Right forelimb (tissue), 1 donor: Measurements from ENCODE around the gene RIPOR3.
A peak's percentile ranks its signal among the peaks of the same experiment; 100 is the strongest.
"Not testable (repeated sequence)": the region's sequence is repeated elsewhere in the genome, so short reads cannot be mapped to it uniquely, and the experiment has no call there.

Experiments
- DNase-seq: peaks from one replicate; pipeline ENCODE4 v3.0.0-alpha.2; 2018

The RIPOR3 gene

DNA sequence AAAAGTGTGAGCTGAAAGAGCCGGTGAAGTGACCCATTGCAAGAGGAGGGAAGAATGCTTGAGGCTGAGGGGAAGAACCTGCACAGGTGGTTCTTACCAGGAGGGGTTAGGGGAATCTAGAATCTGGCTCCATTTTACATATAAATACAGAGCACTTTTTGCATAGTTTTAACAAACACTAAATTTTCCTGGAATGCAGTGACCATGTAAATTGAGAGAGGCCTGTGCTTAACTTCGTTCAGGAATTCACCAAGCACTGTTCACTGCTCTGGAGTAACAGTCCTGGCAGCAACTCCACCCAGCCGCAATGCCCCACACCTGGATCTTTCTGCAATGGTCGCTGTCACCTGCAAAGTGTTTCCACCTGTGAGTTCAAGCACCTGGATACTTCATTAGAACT, 13.2 kb upstream of the RIPOR3 start:
- no peak for DNase-seq

DNA sequence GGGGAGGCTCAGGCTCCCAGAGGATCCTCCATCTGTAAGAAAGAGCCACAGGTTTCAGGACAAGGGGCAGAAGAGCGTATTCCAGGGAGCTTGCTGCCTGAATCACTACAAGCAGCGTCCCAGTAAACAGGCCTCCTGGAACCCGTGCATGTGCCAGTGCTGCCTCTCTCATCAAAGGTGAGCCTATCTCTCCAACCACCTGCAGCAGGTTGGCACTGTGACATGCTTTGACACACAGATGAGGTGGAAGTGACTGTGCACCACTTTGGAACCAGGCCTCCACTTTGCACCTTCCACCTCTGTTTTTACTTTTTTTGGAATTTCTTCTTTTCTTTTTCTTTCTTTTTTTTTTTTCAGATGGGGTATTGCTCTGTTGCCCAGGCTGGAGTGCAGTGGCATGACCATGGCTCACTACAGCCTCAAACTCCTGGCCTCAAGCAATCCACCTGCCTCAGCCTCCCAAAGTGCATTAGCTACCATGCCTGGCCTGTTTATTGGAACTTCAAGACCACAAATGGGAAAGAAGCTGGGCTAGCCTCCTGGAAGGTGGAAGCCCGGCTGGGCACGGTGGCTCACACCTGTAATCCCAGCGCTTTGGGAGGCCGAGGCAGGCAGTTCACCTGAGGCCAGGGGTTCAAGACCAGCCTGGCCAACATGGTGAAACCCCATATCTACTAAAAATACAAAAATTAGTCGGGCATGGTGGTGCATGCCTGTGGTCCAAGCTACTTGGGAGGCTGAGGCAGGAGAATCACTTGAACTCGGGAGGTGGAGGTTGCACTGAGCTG, 12.5 kb upstream of the RIPOR3 start:
- DNase-seq = not testable (repeated sequence)

DNA sequence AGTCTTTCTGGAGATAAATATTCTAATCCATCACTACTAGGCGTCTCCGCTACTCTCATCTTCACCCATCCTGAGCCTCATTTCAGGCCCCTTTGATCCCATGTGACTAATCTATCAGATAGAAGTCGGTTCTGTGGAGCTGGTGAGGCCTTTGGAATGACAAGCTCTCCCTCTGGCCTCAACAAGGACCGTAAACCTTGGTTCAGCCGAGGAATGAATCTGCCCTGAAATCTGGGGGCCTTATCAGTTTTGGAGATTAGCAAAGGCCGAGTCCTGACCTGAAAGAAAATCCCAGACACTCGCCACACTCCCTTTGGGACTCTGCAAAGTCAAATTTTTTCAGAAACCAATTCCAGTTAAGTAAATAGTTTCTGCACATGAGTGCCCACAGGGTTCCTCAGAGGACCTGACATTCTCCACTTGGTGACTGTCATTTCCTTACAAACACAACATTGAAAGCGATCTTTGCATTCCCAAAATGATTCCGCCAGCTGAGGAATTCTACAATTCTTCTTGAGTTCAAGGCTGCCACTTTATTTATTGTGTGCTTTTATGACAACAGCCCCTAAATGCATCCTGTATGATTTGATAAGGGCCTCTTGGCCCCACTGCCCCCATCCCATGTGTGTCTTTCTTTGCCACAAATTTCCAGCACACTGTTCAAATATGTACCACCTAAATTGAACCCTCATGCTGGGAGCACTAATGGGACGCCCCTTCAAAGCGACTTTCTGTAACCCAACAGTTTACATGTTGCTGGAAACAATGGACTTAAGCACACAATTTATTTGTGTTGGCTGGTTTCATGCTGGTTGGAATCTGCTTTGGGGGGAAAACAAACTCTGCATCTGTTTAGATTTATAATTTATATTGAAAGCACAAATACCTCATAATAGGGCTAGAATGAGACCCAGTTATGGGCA, 10.0 kb upstream of the RIPOR3 start:
- DNase-seq = no peak

GRCh38 chr20:50699688-50700087, 8.3 kb upstream of the RIPOR3 start:
- DNase-seq = no peak

DNA sequence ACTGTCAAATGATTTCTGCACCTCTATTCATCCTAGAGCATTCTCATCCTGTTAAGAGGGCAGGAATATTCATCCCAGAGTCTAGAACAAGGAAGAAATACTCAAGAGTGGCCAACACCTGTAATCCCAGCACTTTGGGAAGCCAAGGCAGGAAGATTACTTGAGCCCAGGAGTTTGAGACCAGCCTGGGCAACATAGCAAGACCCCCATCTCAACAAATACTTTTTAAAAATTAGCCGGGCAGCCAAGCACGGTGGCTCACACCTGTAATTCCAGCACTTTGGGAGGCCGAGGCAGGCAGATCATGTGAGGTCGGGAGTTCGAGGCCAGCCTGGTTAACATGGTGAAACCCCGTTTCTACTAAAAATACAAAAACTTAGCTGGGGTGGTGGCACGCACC, 6.9 kb upstream of the RIPOR3 start:
- DNase-seq = not testable (repeated sequence)

DNA sequence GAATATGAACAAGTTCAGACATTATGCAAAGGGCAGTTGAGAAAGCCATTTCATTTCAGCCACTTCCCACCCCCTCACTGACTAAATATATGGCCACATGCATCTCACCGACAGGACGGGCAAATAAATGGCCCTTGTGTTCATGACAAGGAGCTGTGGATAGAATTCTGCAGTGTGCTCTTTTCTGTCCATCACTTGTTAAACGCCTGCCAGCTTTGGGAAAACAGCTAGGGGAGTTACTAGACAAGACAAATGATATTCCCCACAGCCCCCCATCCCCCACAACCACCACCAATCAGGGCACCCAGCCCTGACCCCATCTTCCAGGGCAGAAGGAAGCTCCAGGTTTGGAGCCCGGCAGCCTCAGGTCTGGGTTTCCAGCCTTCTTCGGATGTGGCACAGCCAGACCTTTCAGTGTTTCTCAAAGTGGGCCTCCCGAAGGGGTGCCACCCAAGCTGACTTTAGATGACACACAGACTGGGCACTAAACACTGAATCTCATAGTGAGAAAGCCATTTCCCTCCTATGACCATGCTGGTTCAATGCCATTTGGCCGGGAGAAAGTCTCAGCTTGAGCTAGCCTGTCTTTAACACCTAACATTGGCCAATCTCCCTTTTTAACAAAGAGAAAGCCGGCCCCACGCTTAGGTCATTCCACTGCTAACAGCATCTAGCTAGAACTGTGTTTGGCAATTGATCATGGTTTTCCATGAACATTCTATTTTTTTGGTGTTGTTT, 4.0 kb upstream of the RIPOR3 start:
- peak; percentile 78 for DNase-seq

DNA sequence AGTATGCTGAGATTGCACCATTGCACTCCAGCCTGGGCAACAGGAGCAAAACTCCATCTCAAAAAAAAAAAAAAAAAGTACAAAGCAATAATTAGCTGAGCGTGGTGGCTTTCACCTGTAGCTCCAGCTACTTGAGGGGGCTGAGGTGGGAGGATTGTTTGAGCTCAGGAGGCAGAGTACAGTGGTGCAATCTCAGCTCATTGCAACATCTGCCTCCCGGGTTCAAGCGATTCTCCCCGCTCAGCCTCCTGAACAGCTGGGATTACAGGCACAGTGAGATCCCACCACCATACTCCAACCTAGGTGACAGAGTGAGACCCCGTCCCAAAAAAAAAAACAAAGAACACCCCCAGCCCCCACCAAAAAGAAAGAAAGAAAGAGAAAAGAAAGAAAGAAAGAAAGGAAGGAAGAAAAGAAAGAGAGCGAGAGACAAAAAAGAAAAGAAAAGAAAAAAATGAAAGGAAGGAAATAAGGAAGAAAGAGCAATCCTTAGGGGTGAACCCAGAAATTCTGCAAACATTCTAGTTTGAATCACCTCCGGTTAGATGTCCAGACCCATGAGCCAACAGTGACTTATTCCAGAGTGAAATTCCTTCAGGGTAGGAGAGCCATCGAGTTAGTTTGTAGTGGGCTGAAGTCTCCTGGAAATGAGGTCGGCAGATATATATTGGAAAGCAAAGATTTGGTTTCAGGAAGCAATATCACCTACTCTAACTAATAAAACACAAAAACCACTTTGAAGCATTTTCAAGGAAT, 3.2 kb upstream of the RIPOR3 start:
- no peak for DNase-seq

DNA sequence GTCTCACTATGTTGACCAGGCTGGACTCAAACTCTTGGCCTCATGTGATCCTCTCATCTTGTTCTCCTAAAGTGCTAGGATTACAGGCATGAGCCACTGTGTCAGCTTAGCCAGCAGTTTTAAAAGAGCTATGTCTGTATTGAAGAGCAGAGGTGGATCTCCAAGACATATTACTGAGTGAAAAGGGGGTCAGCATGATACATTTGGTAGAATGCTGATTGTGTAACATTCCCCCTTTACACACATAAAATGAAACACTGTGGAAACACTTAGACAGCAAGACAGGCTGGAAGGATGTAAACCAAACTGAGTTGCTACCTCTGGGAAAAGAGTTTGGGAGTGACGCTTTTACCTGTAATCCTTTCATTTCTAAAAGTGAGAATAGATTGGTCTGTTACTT, 1.7 kb upstream of the RIPOR3 start:
- no peak for DNase-seq

- DNase-seq = no peak
Measured at GRCh38 chr20:50692552-50692933, 1.2 kb upstream of the RIPOR3 start.

DNA sequence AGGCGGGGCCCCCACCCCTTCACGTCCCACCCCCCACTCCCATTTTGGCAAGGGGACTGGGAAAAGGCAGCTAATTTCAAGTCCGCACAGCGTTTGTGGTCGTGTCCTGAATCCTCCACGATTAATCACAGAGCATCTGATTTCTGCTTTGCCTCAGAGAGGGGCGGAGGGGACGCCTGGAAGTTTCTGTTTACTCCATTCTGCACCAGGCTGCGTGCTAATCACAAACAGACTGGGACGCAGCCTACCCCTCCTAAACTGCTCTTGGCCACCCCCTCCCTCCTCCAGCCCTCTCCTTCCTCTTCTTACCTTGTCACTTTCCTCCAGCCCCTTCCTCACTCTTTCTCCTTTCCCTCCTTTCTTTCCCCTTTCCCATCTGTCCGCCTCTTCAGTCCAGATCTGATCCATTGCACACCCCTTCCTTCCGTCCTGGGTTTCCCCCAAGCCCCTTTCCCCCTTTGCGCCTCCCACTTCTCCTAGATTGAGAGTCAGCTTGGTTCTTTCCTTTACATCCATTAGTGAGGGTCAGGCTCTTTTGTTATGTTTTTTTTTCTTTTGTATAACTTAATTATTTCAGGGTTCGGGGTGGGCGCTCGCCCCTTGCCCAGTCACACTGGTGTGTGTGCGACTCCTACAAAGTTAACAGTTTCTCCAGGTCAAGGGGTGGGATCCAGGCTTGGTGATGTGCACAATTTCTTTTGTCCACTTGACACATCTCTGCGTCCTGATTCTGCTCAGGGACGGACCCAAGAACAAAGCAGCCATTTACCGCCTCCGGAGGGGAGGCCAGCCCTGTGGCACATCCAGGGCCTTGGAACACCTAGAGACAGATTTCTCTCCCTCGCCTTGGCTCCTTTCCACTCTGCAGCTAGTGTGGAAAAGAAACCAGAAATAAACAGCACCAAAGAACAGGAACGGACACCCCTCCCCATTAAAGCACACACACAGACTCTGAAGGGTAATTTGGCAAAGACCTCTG, 520 bp upstream of the RIPOR3 start:
- peak; percentile 68 for DNase-seq

- DNase-seq = no peak
Measured at GRCh38 chr20:50689864-50690649, 1.3 kb downstream of the RIPOR3 start.

- DNase-seq = no peak
Measured at GRCh38 chr20:50688256-50688975, 2.9 kb downstream of the RIPOR3 start.

- peak; percentile 74 for DNase-seq
Measured at GRCh38 chr20:50686821-50687220, 4.5 kb downstream of the RIPOR3 start.

DNA sequence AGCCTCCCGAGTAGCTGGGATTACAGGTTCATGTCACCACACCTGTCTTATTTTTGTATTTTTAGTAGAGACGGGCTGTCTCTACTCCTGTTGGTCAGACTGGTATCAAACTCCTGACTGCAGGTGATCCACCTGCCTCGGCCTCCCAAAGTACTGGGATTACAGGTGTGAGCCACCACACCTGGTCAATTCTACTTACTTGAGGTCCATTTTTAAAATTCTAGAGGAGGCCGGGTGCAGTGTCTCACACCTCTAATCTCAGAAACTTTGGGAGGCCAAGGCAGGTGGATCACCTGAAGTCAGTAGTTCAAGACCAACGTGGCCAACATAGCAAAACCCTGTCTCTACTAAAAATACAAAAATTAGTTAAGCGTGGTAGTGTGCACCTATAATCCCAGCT, 7.8 kb downstream of the RIPOR3 start:
- no peak for DNase-seq

GRCh38 chr20:50682947-50683530, 8.3 kb downstream of the RIPOR3 start:
- DNase-seq = no peak

DNA sequence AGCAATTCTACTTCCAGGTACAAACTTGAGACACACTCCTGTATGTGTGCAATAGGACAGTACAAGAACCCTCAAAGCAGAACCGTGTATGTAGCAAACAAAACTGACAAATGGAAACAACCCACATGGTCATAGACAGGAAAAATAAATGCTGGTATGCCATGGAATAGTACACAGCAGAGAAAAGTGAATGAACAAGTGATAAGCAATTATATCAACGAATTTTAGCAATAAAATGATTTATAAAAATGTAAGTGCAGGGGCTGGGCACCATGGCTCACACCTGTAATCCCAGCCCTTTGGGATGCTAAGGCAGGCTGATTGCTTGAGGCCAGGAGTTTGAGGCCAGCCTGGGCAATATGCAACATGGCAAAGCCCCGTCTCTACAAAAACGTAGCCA, 9.3 kb downstream of the RIPOR3 start:
- no peak for DNase-seq

GRCh38 chr20:50681359-50682064, 9.8 kb downstream of the RIPOR3 start:
- no peak for DNase-seq

DNA sequence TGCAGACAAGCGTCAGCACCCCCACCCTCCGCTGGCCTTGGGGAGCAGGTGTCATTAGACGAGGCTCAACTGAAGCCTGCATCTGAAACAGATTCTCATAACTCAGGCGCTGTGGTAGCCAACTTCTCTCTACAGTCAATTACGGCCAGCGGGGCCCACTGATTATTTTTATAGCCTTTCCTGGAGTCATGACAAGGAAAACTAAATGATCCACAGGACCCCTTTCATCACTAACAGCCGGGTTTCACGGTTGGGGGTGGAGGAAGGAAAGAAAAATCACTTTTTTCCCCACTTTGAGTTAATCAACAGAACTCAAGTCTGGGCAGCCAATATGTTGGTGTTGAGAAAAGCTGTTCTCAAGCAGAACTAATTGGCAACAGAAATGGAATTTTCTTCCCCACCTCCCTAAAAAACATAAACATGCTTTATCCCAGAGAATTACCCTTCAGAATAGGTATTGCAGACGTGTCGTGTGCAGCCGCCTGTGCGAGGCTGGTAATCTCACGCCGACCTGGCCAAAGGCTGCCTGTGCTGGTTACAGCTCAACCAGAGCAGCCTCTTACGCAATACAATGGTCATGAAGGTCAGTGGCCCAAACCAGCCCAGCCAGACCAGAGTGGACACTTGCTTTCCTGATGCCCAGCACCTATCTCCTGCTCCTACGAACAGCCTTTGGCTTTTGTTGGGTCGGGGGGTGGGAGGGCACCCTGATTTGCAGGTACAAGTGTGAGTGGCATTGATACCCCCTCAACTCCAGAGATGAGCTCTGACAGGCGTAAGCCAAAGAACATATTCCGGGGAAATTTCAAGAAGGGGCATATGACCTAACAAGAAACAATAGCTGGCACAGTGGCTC, 11.0 kb downstream of the RIPOR3 start:
- peak; percentile 69 for DNase-seq
